ENCODE results near the gene TEX101. TPM values are rescaled to one million over a fixed set of nuclear protein-coding genes. Genes with fewer than 3 reads are reported as not detected.

TEX101 gene, protein sequence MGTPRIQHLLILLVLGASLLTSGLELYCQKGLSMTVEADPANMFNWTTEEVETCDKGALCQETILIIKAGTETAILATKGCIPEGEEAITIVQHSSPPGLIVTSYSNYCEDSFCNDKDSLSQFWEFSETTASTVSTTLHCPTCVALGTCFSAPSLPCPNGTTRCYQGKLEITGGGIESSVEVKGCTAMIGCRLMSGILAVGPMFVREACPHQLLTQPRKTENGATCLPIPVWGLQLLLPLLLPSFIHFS
- not detected in 2 replicates for total RNA-seq

DNA sequence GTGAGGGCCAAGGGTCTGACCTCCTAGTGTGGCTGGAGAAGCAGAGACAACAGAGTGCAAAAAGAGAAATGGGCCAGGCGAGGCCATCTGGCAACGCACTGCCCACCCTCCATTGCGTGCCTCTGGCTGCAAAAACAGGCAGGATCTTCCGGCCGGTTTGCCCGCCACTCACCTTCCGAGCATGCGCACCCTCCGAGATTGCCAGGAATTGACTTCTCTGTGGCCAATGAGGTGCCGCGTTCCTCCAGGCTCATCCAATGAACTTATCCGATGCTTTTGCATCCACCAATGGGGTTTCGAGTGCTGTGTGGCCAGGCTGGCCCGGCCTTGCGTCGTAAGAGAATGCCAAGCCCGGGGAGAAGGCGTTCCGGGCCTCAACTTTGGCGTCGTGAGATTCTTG lies at the start of gene TEX101:
Gene TEX101, plus strand, starts transcription at position 337 of the 400 bp plus-strand sequence. CDS start 1,030 bp downstream, outside the sequence.

DNA sequence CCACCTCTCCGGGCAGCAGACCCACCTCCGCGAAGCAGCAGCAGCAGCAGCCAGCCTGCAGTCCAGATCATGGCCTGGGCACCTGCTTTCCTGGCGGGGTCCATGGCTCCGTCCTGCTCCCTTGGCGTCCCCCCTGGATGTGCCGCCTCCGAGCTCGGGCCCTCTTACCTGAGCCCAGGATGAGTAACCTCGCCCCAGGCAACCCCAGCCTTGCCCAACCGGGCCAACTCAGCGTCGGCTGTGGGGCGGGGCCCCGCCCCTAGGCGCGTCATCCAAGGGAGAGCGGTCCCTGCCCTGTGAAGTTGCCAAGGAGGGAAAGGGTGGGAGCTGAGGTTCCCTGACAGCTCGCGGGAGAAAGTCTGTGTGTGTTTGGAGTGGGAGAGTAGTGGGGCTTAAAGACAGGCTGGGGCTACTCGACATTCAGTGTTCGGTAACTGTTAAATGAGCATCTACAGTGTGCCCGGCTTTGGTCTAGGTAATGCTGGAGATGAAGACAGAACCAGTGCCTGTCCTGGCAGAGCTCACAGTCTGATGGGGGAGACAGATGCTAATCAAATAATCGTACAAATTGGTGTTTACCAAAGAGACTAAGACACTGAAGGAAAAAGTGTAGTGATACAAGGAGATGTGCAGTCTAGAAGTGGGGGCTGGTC lies 50.9 kb downstream of the TEX101 start, which contains the start of gene LYPD3:
Gene LYPD3, minus strand, starts transcription at position 141 of the 653 bp plus-strand sequence. Its CDS starts 37 bp downstream, at position 104.

Other genes with a start within 250 kb of the TEX101 start
- gene PSG5, start 228.4 kb upstream of the TEX101 start, total RNA-seq = not detected in 2 replicates
- 0.12 TPM in 1 of 2 replicates, not detected in the other for gene PSG4, start 209.3 kb upstream of the TEX101 start, total RNA-seq
- gene PSG9, start 145.4 kb upstream of the TEX101 start, total RNA-seq = not detected in 2 replicates
- gene CD177, start 61.2 kb upstream of the TEX101 start, total RNA-seq = not detected in 2 replicates
- gene LYPD3, start 50.7 kb downstream of the TEX101 start, total RNA-seq = 1.3 TPM in 1 of 2 replicates, not detected in the other
- gene PHLDB3, start 89.9 kb downstream of the TEX101 start, total RNA-seq = 8.1 and 12.9 TPM in 2 replicates
- gene ETHE1, start 112.3 kb downstream of the TEX101 start, total RNA-seq = 60.9 and 78.2 TPM in 2 replicates
- gene ZNF575, start 118.3 kb downstream of the TEX101 start, total RNA-seq = 0.43 and 0.58 TPM in 2 replicates
- 17.9 and 20.3 TPM in 2 replicates for gene XRCC1, start 160.6 kb downstream of the TEX101 start, total RNA-seq
- gene PINLYP, start 160.9 kb downstream of the TEX101 start, total RNA-seq = 0.58 and 1.8 TPM in 2 replicates
- gene IRGQ, start 181.2 kb downstream of the TEX101 start, total RNA-seq = 8.7 and 21.2 TPM in 2 replicates
- 7.9 and 8.8 TPM in 2 replicates for gene ZNF576, start 181.7 kb downstream of the TEX101 start, total RNA-seq
- 0.17 TPM in 1 of 2 replicates, not detected in the other for gene SRRM5, start 197.2 kb downstream of the TEX101 start, total RNA-seq
- 43.9 and 60.2 TPM in 2 replicates for gene ZNF428, start 204.7 kb downstream of the TEX101 start, total RNA-seq
- 0.70 and 2.6 TPM in 2 replicates for gene CADM4, start 225.0 kb downstream of the TEX101 start, total RNA-seq

All from pericardium fibroblast (primary cell).